ENCODE results near the gene KBTBD2.
"Not testable (repeated sequence)": the region's sequence is repeated elsewhere in the genome, so short reads cannot be mapped to it uniquely, and the experiment has no call there.

DNA sequence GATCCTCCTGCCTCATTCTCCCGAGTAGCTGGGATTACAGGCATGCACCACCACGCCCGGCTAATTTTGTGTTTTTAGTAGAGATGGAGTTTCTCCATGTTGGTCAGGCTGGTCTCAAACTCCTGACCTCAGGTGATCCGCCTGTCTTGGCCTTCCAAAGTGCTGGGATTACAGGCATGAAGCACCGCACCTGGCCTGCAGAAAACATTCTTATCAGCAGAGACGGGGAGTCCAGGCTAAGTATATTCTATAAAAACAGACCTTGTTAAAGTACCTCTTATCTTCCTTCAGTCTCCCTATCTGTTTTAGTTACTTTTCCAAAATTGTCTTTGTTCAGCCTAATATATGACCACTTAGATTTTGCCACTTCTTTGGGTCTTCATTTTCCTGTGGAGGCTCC, 5.8 kb upstream of the KBTBD2 start:
- TF ChIP-seq, protein P1, sequence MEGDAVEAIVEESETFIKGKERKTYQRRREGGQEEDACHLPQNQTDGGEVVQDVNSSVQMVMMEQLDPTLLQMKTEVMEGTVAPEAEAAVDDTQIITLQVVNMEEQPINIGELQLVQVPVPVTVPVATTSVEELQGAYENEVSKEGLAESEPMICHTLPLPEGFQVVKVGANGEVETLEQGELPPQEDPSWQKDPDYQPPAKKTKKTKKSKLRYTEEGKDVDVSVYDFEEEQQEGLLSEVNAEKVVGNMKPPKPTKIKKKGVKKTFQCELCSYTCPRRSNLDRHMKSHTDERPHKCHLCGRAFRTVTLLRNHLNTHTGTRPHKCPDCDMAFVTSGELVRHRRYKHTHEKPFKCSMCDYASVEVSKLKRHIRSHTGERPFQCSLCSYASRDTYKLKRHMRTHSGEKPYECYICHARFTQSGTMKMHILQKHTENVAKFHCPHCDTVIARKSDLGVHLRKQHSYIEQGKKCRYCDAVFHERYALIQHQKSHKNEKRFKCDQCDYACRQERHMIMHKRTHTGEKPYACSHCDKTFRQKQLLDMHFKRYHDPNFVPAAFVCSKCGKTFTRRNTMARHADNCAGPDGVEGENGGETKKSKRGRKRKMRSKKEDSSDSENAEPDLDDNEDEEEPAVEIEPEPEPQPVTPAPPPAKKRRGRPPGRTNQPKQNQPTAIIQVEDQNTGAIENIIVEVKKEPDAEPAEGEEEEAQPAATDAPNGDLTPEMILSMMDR (IDR thresholded peaks at IDR 0.05; ENCODE audit: insufficient read depth, low read length, poor library complexity, severe bottlenecking), result not testable (repeated sequence)
- TF ChIP-seq EZH2phosphoT487 (conservative IDR thresholded peaks at IDR 0.05; ENCODE audit: low read length), result not testable (repeated sequence)

Data from SU-DHL-6 (cell line).